ENCODE measurements around the gene TSACC.
"Not testable (repeated sequence)": the region's sequence is repeated elsewhere in the genome, so short reads cannot be mapped to it uniquely, and the experiment has no call there.

The TSACC gene

DNA sequence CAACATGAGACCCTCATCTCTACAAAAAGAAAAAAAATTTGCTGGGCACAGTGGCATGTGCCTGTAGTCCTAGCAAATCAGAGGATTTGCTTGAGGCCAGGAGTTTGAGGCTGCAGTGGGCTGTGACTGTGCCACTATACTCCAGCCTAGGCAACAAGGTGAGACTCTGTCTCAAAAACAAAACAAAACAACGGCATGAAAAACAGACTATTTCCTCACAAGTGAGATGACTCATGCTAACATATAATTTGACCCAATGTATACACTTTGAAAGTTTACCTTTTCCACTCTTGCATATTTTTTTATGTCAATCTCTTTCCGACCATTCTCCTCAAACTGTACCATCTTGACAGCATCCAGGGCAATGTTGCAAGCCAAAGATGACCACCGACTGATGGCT is 17.8 kb upstream of the TSACC start:
- no peak for DNase-seq (ENCODE audit: low read depth)
- TF ChIP-seq, protein P1, sequence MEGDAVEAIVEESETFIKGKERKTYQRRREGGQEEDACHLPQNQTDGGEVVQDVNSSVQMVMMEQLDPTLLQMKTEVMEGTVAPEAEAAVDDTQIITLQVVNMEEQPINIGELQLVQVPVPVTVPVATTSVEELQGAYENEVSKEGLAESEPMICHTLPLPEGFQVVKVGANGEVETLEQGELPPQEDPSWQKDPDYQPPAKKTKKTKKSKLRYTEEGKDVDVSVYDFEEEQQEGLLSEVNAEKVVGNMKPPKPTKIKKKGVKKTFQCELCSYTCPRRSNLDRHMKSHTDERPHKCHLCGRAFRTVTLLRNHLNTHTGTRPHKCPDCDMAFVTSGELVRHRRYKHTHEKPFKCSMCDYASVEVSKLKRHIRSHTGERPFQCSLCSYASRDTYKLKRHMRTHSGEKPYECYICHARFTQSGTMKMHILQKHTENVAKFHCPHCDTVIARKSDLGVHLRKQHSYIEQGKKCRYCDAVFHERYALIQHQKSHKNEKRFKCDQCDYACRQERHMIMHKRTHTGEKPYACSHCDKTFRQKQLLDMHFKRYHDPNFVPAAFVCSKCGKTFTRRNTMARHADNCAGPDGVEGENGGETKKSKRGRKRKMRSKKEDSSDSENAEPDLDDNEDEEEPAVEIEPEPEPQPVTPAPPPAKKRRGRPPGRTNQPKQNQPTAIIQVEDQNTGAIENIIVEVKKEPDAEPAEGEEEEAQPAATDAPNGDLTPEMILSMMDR (IDR thresholded peaks at IDR 0.05; ENCODE audit: control insufficient read depth, extremely low read depth, insufficient read depth): no peak
- no peak overlapping the region for H3K4me3 ChIP-seq (ENCODE audit: low read depth, low read length)

- not testable (repeated sequence) for DNase-seq (ENCODE audit: low read depth); H3K4me3 ChIP-seq (ENCODE audit: low read depth, low read length)
These were observed 15.1 kb upstream of the TSACC start for GRCh38 chr1:156323179-156323578.

DNA sequence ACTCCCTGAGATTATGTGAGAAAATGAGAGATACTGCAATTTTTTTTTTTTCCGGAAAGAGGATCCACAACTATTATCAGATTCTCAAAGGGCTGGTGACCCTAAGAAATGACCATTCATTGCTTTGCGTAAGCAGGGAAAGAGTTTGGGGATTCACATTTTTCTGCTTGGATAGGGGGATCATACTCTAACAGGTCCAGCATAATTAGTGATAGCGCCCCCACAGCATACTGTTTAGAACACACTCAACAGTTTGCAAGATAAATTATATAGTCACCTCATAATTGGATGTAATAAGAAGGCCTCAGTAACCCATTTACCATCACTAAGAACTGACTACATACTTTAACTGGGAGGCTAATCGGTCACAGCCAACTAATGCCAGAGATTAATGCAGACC is 2.1 kb upstream of the TSACC start:
- no peak for DNase-seq (ENCODE audit: low read depth)
- TF ChIP-seq, protein P1 (IDR thresholded peaks at IDR 0.05; ENCODE audit: control insufficient read depth, extremely low read depth, insufficient read depth): no peak
- H3K4me3 ChIP-seq (ENCODE audit: low read depth, low read length): peak overlapping the region; percentile 94

DNA sequence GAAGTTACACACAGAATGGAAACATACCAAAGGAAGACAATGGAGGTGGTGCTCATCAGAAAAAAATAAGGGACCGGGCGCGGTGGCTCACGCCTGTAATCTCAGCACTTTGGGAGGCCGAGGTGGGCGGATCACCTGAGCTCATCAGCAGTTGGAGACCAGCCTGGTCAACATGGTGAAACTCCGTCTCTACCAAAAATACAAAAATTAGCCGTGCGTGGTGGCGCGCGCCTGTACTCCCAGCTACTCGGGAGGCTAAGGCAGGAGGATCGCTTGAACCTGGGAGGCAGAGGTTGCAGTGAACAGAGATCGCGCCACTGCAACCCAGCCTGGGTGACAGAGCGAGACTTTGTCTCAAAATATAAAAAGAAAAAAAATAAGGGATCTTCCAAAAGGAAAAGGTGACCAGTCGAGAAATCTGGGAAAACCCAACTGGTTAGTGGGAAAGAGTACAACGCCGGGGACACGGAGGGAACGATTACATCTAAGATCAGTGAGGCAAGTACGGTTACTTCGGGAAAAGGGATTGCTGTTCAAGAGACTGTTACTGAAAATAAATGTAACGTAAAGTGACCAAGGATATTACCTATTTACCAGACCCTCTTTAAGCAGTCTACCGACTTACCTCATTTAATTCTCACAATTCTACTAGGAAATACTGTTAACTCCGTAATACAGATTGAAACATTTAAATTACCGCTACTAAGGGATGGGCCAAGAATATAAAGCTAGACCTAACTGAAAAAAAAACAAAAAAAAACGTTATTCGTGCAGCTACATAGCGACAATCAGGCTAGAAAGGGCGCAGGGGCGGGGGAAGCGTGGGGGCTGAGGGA is 1.1 kb upstream of the TSACC start:
- DNase-seq (ENCODE audit: low read depth): no peak
- TF ChIP-seq, protein P1 (IDR thresholded peaks at IDR 0.05; ENCODE audit: control insufficient read depth, extremely low read depth, insufficient read depth): no peak
- peak overlapping the region; percentile 94 for H3K4me3 ChIP-seq (ENCODE audit: low read depth, low read length)

GRCh38 chr1:156337888-156338179 is 492 bp upstream of the TSACC start:
- no peak for DNase-seq (ENCODE audit: low read depth)
- H3K4me3 ChIP-seq (ENCODE audit: low read depth, low read length): peak overlapping the region; percentile 94
- TF ChIP-seq, protein P1 (IDR thresholded peaks at IDR 0.05; ENCODE audit: control insufficient read depth, extremely low read depth, insufficient read depth): no peak

- TF ChIP-seq, protein P1 (IDR thresholded peaks at IDR 0.05; ENCODE audit: control insufficient read depth, extremely low read depth, insufficient read depth): no peak
- DNase-seq (ENCODE audit: low read depth): no peak
These were observed 4.0 kb downstream of the TSACC start for GRCh38 chr1:156342166-156342955.

DNA sequence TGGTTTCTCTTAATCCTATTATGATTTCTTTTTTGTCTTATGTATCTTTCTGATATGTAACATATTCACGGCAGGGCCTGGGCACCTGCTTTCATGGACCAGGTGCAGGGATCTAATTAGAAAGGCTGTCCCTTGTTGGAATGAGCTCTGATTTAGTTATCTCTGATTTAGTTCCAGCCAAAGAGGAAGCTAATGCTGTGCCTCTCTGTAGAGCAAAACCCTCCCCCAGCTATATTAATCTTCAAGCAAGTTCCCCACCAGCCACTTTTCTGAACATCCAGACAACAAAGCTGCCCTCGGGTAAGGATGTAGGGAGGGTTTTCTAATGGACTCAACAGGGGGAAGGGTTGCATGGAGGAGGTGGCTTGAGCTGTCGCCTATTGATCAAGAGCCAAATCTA is 6.1 kb downstream of the TSACC start:
- TF ChIP-seq, protein P1 (IDR thresholded peaks at IDR 0.05; ENCODE audit: control insufficient read depth, extremely low read depth, insufficient read depth): no peak
- no peak overlapping the region for H3K4me3 ChIP-seq (ENCODE audit: low read depth, low read length)
- DNase-seq (ENCODE audit: low read depth): no peak

More at GRCh38 chr1:156342166-156342955, 4.0 kb downstream of the TSACC start:
- H3K4me3 ChIP-seq (ENCODE audit: low read depth, low read length): no peak overlapping the region

DNA sequence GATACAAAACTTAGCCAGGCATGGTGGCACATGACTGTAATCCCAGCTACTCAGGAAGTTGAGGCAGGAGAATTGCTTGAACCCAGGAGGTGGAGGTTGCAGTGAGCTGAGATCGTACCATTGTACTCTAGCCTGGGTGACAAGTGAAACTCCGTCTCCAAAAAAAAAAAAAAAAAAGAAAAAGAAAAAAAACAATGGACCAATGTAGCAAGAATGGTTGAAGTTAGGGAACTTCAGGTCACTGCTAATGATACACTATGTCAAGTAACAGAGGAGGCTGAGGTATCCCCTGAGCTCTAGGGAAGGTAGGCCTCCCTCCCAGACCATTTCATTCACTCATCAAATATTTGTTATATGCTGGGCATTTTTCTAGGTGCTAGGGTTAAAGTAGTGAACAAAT is 7.7 kb downstream of the TSACC start:
- not testable (repeated sequence) for DNase-seq (ENCODE audit: low read depth)

More for the DNA sequence above, 7.7 kb downstream of the TSACC start:
- H3K4me3 ChIP-seq (ENCODE audit: low read depth, low read length): not testable (repeated sequence)
